SK-N-SH (cell line): ENCODE data around the gene DEGS2. TPM values are rescaled to one million over a fixed set of nuclear protein-coding genes. Genes with fewer than 3 reads are reported as not detected.

Experiments
- CTCF ChIA-PET: fragments of 300-600, 350-600 bp; formaldehyde crosslinking; extraction: SDS; loops from one replicate; lab custom pipeline; 2021; lab: Yijun Ruan, JAX
- POLR2A ChIA-PET: fragments of 350-600 bp; sonication (Branson Sonifier 250); formaldehyde crosslinking; extraction: SDS; loops from one replicate; lab custom pipeline; 2020; ENCODE audit warnings: antibody characterized with exemption, inconsistent platforms; lab: Yijun Ruan, JAX
- DNase-seq: peaks from one replicate; pipeline ENCODE4 v3.0.0; 2012
- H2AFZ ChIP-seq: fragments of 200-600 bp; sonication (generic); 2 replicates; pipeline ENCODE4 v1.8.1; 2016; ENCODE audit warnings: antibody characterized with exemption, mild to moderate bottlenecking, low read depth
- H3F3A ChIP-seq: fragments of 200-600 bp; sonication (generic); replicated peaks from 2 replicates; pipeline ENCODE3; 2016; ENCODE audit warnings: antibody characterized with exemption, mild to moderate bottlenecking; ENCODE audit not compliant: insufficient read depth
- H3K27ac ChIP-seq, 2 experiments: fragments of 200-500 bp in 1 of 2; fragments of 200-600 bp in 1 of 2; sonication (Bioruptor generic) in 1 of 2; sonication (generic), shearing (Covaris generic) in 1 of 2; 2 replicates each; pipeline versions ENCODE4 v1.5.1 to v1.6.1; 2014 to 2016; ENCODE audit warnings: low read depth in 2 of 2, inconsistent platforms in 1 of 2, low read length in 1 of 2, mild to moderate bottlenecking in 1 of 2, mixed read lengths in 1 of 2
- H3K27me3 ChIP-seq: fragments of 200-600 bp; sonication (generic), shearing (Covaris generic); 2 replicates; pipeline ENCODE4 v1.6.1; 2016; ENCODE audit warnings: mixed run types; ENCODE audit not compliant: insufficient read depth
- H3K36me3 ChIP-seq, 2 experiments: fragments of 200-500 bp in 1 of 2; fragments of 200-600 bp in 1 of 2; sonication (Bioruptor generic) in 1 of 2; sonication (generic) in 1 of 2; replicated peaks in 1 of 2; 2 replicates each; pipeline versions ENCODE3 to v1.5.1; 2014 to 2016; ENCODE audit warnings: low read length in 1 of 2, mild to moderate bottlenecking in 1 of 2; ENCODE audit not compliant: insufficient read depth in 2 of 2, control insufficient read depth in 1 of 2
- H3K4me1 ChIP-seq, 2 experiments: fragments of 200-500 bp in 1 of 2; fragments of 200-600 bp in 1 of 2; sonication (Bioruptor generic) in 1 of 2; sonication (generic), shearing (Covaris generic) in 1 of 2; 2 replicates each; pipeline versions ENCODE4 v1.5.1 to v1.6.1; 2014 to 2016; ENCODE audit warnings: low read depth in 1 of 2, low read length in 1 of 2, mixed run types in 1 of 2; ENCODE audit not compliant: insufficient read depth in 2 of 2, control insufficient read depth in 1 of 2
- H3K4me2 ChIP-seq: fragments of 200-600 bp; sonication (generic), shearing (Covaris generic); 2 replicates; pipeline ENCODE4 v1.6.1; 2017; ENCODE audit warnings: mixed run types
- H3K4me3 ChIP-seq, 2 experiments: fragments of 200-500 bp in 1 of 2; fragments of 200-600 bp in 1 of 2; sonication (Bioruptor generic) in 1 of 2; sonication (generic), shearing (Covaris generic) in 1 of 2; 2 replicates each; pipeline versions ENCODE4 v1.5.1 to v1.8.1; 2014 to 2016; ENCODE audit warnings: low read depth in 2 of 2, inconsistent platforms in 1 of 2, low read length in 1 of 2, mild to moderate bottlenecking in 1 of 2, mixed read lengths in 1 of 2, moderate library complexity in 1 of 2
- H3K79me2 ChIP-seq: fragments of 200-600 bp; sonication (generic); 2 replicates; pipeline ENCODE4 v1.8.1; 2017; ENCODE audit warnings: mild to moderate bottlenecking; ENCODE audit not compliant: insufficient read depth
- H3K9ac ChIP-seq: fragments of 200-600 bp; sonication (generic); 2 replicates; pipeline ENCODE4 v1.6.1; 2017; ENCODE audit warnings: mixed run types
- H3K9me2 ChIP-seq: fragments of 200-600 bp; sonication (generic); 2 replicates; pipeline ENCODE4 v1.6.1; 2017; ENCODE audit warnings: mixed run types
- H3K9me3 ChIP-seq: fragments of 200-600 bp; sonication (generic); 2 replicates; pipeline ENCODE4 v1.6.1; 2017; ENCODE audit warnings: mixed run types, mild to moderate bottlenecking, moderate library complexity
- H4K20me1 ChIP-seq: fragments of 200-600 bp; sonication (generic); 2 replicates; pipeline ENCODE4 v1.6.1; 2017; ENCODE audit warnings: mild to moderate bottlenecking, mixed run types; ENCODE audit not compliant: insufficient read depth
- CHD2 ChIP-seq: fragments of 150-350 bp; IDR thresholded peaks from 2 replicates; pipeline ENCODE4 v1.6.1; 2018; ENCODE audit warnings: low read length; ENCODE audit not compliant: partially characterized antibody
- EP300 ChIP-seq, 2 experiments: IDR thresholded peaks; 2 replicates each; pipeline versions ENCODE4 v1.4.0 to v1.6.1; 2012; ENCODE audit warnings: borderline replicate concordance in 1 of 2, low read depth in 1 of 2, low read length in 1 of 2
- EZH2phosphoT487 ChIP-seq: fragments of 200-600 bp; sonication (generic); IDR thresholded peaks from 2 replicates; pipeline ENCODE4 v1.6.1; 2017; ENCODE audit warnings: low read depth, mixed run types, mild to moderate bottlenecking, antibody characterized with exemption, moderate library complexity, borderline replicate concordance
- FOSL2 ChIP-seq: IDR thresholded peaks from 2 replicates; pipeline ENCODE4 v1.4.0; 2012; ENCODE audit warnings: low read depth, mild to moderate bottlenecking, moderate library complexity, borderline replicate concordance
- FOXJ3 ChIP-seq: sonication (generic); formaldehyde crosslinking; IDR thresholded peaks from 2 replicates; pipeline ENCODE4 v1.5.1; 2020; ENCODE audit warnings: mild to moderate bottlenecking, missing genetic modification reagents
- MAX ChIP-seq: IDR thresholded peaks from 2 replicates; pipeline ENCODE4 v1.4.0; 2012; ENCODE audit warnings: low read depth
- MXI1 ChIP-seq: IDR thresholded peaks from 2 replicates; pipeline ENCODE4 v1.6.1; 2012; ENCODE audit warnings: mild to moderate bottlenecking, low read depth, low read length, improper control_type of control experiment
- POLR2AphosphoS5 ChIP-seq: IDR thresholded peaks from 2 replicates; pipeline ENCODE4 v1.6.1; 2012; ENCODE audit warnings: low read depth, low read length
- REST ChIP-seq: IDR thresholded peaks from 2 replicates; pipeline ENCODE4 v1.6.1; 2012; ENCODE audit warnings: mild to moderate bottlenecking, low read depth, low read length, moderate library complexity
- RFX5 ChIP-seq: IDR thresholded peaks from 2 replicates; pipeline ENCODE4 v1.6.1; 2012; ENCODE audit warnings: mild to moderate bottlenecking, improper control_type of control experiment, low read length
- SMC3 ChIP-seq: IDR thresholded peaks from 2 replicates; pipeline ENCODE4 v1.6.1; 2012; ENCODE audit warnings: low read depth, low read length, improper control_type of control experiment
- TAF1 ChIP-seq: IDR thresholded peaks from 2 replicates; pipeline ENCODE4 v1.6.1; 2012; ENCODE audit warnings: low read depth, mild to moderate bottlenecking, low read length, moderate library complexity, borderline replicate concordance
- TCF12 ChIP-seq: IDR thresholded peaks from 2 replicates; pipeline ENCODE4 v1.4.0; 2012
- WGBS: methylation state at CpG from one replicate; pipeline ENCODE4 v1.1.6; 2017; ENCODE audit warnings: low lambda C conversion rate; 5-methylcytosine and 5-hydroxymethylcytosine counted together
- polyA plus RNA-seq, 3 experiments: library from polyadenylated mRNA; depleted of rRNA; stranded (reverse); fragments of >200 nt; gene quantifications; 2 replicates each; pipeline ENCODE4 v1.2.3, GENCODE V29; 2012
- TF ChIP-seq, protein P1 (sequence below): IDR thresholded peaks from 2 replicates; pipeline ENCODE4 v1.4.0; 2012; ENCODE audit warnings: low read depth, borderline replicate concordance

The DEGS2 gene
- polyA plus RNA-seq, 1 of the 3 experiments (the other 2 are of a cell fraction) = 0.02 TPM

GRCh38 chr14:100104006-100104352 lies 55.5 kb downstream of the DEGS2 start:
- H3K4me2 ChIP-seq = peak overlapping the region; percentile 58
- 96% methylated on average over 4 of the region's 4 CpGs for WGBS

More at GRCh38 chr14:100104006-100104352, 55.5 kb downstream of the DEGS2 start:
- Histone ChIP-seq H3K4me3 (no peak overlapping the region), H3K27me3 (no peaks in the 10 kb centered on the region), H3K79me2 (no peaks in the 10 kb centered on the region; the same call in 1 of the 2 replicates), H3K9ac (peak overlapping the region; percentile 31; the same call in 1 of the 2 replicates), H3K9me3 (no peaks in the 10 kb centered on the region), H3F3A (peaks cover 16% of the 10 kb centered on the region), H4K20me1 (0 out of 2 replicates have a peak, but pooled peaks cover 3% of the 10 kb centered on the region), H3K36me3 (no peaks in the 10 kb centered on the region), H3K4me1 (peaks cover 18 to 30% of the 10 kb centered on the region in 2 experiments; a peak in 3 of 4 replicates), H2AFZ (no peak overlapping the region), H3K9me2 (no peaks in the 10 kb centered on the region), H3K27ac (peak overlapping the region in 1 of 2 experiments; percentile 96; a peak in 2 of 4 replicates)
- ChIA-PET POLR2A (no interaction called here), CTCF (interaction anchor here (0.6 to 2.1 kb wide), 7 partner anchors 8 to 122 kb away, joined by 3 to 10 read pairs (median 4); no protein-coding TSS in a partner anchor)
- no peak for DNase-seq
- TF ChIP-seq FOSL2 = no peak
- no peak for TF ChIP-seq SMC3
- TF ChIP-seq MXI1 = no peak
- TF ChIP-seq FOXJ3 (CRISPR knock-in tag) = no peak
- no peak for TF ChIP-seq RFX5
- TF ChIP-seq EZH2phosphoT487 = no peak
- no peak for TF ChIP-seq POLR2AphosphoS5
- TF ChIP-seq MAX = no peak
- no peak for TF ChIP-seq TAF1
- TF ChIP-seq REST = no peak
- no peak for TF ChIP-seq EP300 (IDR thresholded peaks at IDR 0.05; ENCODE audit: borderline replicate concordance in 1 of 2, low read depth in 1 of 2, low read length in 1 of 2)
- TF ChIP-seq CHD2 = no peak
- TF ChIP-seq, protein P1, sequence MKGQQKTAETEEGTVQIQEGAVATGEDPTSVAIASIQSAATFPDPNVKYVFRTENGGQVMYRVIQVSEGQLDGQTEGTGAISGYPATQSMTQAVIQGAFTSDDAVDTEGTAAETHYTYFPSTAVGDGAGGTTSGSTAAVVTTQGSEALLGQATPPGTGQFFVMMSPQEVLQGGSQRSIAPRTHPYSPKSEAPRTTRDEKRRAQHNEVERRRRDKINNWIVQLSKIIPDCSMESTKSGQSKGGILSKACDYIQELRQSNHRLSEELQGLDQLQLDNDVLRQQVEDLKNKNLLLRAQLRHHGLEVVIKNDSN = no peak
- TF ChIP-seq TCF12 = no peak
